Cardiac fibroblast (primary cell): ENCODE results near the gene CSTA.

ENCODE experiments used
- DNase-seq, 2 donors: peaks; one replicate each; pipeline versions ENCODE4 v3.0.0 to v3.0.0-alpha.2; 2010; ENCODE audit warnings: low read depth in 2 of 2
- H3K4me3 ChIP-seq, 2 donors: replicated peaks in 1 of 2; 1 replicate in 1 of 2; 2 replicates in 1 of 2; pipeline ENCODE4 v1.5.1; 2011; ENCODE audit warnings: low read depth in 2 of 2, low read length in 2 of 2, mild to moderate bottlenecking in 2 of 2, moderate library complexity in 1 of 2
- TF ChIP-seq, protein P1 (sequence below): IDR thresholded peaks from one replicate; pipeline ENCODE4 v1.5.1; 2011; ENCODE audit warnings: low read depth, mild to moderate bottlenecking, low read length, inconsistent platforms

Gene CSTA

DNA sequence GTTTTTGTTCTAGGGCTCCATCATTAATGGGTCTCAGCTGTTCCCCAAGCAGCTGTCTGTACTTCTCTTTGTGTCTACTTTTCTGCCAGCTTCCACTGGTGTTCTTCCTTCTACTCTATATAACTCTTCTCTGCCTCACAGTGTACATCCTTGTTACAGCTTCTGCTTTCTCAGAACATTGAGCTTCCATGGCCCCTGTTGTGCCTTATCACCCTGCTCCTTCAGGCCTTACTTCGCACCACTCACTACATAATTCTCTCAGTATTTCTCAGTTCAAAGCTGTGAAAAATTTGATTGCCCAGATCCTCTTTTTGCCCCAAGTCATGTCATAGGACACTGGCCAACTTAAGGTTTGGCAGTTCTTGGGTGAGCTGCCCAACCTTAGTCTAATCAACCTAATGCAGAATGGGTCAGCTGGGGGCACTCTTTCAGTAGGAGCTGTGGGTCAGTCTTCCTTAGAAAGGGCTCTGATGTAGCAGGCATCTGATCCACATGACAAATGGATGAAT lies 28.9 kb downstream of the CSTA start:
- no peak overlapping the region for H3K4me3 ChIP-seq
- TF ChIP-seq, protein P1, sequence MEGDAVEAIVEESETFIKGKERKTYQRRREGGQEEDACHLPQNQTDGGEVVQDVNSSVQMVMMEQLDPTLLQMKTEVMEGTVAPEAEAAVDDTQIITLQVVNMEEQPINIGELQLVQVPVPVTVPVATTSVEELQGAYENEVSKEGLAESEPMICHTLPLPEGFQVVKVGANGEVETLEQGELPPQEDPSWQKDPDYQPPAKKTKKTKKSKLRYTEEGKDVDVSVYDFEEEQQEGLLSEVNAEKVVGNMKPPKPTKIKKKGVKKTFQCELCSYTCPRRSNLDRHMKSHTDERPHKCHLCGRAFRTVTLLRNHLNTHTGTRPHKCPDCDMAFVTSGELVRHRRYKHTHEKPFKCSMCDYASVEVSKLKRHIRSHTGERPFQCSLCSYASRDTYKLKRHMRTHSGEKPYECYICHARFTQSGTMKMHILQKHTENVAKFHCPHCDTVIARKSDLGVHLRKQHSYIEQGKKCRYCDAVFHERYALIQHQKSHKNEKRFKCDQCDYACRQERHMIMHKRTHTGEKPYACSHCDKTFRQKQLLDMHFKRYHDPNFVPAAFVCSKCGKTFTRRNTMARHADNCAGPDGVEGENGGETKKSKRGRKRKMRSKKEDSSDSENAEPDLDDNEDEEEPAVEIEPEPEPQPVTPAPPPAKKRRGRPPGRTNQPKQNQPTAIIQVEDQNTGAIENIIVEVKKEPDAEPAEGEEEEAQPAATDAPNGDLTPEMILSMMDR, result no peak
- DNase-seq, result no peak

DNA sequence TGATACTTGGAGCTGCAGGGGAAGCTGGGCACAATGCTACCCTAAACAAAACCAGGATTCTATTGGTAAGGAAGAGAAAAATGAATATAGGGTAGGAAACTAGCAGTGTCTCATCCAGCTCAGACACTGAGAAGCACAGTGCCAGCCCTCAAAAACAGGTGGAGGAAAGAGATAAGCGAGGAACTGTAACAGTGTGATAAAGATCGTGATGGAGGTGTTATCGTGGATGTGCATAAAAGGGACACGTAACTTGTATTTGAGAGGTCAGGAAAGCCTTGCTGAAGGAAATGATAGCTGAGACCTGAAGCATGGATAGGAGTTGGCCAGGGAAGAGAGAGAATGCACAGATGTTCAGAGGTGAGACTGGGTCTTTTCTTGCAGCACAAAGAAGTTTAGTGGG lies 30.6 kb downstream of the CSTA start:
- TF ChIP-seq, protein P1, result no peak
- no peak overlapping the region for H3K4me3 ChIP-seq
- DNase-seq, result no peak

DNA sequence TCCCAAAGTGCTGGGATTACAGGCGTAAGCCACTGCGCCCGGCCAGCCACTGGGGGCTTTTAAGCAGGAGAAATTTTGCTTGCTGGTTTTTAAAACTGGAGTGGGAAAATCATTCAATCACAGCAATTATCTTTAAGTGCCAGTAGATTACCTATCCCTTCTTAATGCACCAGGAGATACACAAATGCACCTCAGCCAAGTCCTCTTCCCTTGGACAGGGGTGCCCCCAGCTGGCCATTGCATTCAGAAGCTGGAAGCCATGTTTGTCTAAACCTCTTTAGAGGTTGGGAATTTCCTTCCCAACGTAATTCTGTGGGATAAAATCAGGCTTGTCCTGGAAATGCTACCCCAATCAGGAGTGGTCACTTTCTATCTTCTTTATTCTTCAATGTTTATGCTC lies 31.4 kb downstream of the CSTA start:
- TF ChIP-seq, protein P1, result peak; percentile 47
- no peak overlapping the region for H3K4me3 ChIP-seq
- peak; percentile 21 to 54 for DNase-seq

GRCh38 chr3:122357828-122358702 lies 33.0 kb downstream of the CSTA start:
- H3K4me3 ChIP-seq, result no peak overlapping the region
- TF ChIP-seq, protein P1, result no peak
- no peak for DNase-seq

DNA sequence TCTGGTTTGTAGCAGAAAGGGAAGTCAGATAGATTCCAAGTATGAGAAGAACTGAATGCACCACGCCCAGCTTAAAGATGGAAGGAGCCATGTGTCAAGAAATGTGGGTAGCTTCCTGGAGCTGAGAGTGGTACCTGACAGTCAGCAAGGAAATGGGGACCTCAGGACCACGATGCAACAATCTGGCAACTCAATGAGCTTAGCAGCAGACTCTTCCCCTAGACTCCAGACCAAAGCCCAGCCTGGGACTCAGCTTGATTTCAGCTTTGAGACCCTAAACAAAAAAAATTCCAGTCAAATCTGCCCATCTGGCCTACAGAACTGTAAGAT lies 33.6 kb downstream of the CSTA start:
- no peak overlapping the region for H3K4me3 ChIP-seq
- no peak for DNase-seq
- TF ChIP-seq, protein P1, result no peak

- TF ChIP-seq, protein P1, result no peak
- no peak overlapping the region for H3K4me3 ChIP-seq
- DNase-seq, result no peak
Observed at GRCh38 chr3:122362026-122362425, 37.0 kb downstream of the CSTA start.
